ENCODE measurements around the gene CCNO.

The CCNO gene

GRCh38 chr5:55222985-55223811 lies 10.2 kb downstream of the CCNO start:
- DNase-seq = no peak

- DNase-seq = no peak
Observed at GRCh38 chr5:55222092-55222984, 11.1 kb downstream of the CCNO start.

- DNase-seq = no peak
Observed at GRCh38 chr5:55220433-55221185, 12.8 kb downstream of the CCNO start.

- no peak for DNase-seq
Observed at GRCh38 chr5:55219770-55220169, 13.6 kb downstream of the CCNO start.

GRCh38 chr5:55218967-55219366 lies 14.4 kb downstream of the CCNO start:
- no peak for DNase-seq

- DNase-seq = no peak
Observed at GRCh38 chr5:55211184-55211874, 22.1 kb downstream of the CCNO start.

- no peak for DNase-seq
Observed at GRCh38 chr5:55205001-55205400, 28.4 kb downstream of the CCNO start.

- no peak for DNase-seq
Observed at GRCh38 chr5:55191165-55191564, 42.2 kb downstream of the CCNO start.

- DNase-seq = no peak
Observed at GRCh38 chr5:55188656-55189540, 44.5 kb downstream of the CCNO start.

GRCh38 chr5:55187370-55187769 lies 46.0 kb downstream of the CCNO start:
- no peak for DNase-seq

Data from fibroblast of upper back skin (primary cell).